Stomach (tissue), 4 donors: Measurements from ENCODE around the gene NIT2.

Source experiments
- POLR2A ChIP-seq, 4 donors: fragments of 450-650 bp; IDR thresholded peaks; one replicate each; pipeline ENCODE4 v1.6.1; 2016; ENCODE audit warnings: antibody characterized with exemption in 4 of 4, control low read depth in 2 of 4, mild to moderate bottlenecking in 1 of 4, moderate library complexity in 1 of 4
- POLR2AphosphoS5 ChIP-seq, 3 donors: sonication (generic); formaldehyde crosslinking; IDR thresholded peaks; one replicate each; pipeline ENCODE4 v1.6.1; 2016; ENCODE audit warnings: antibody characterized with exemption in 3 of 3
- TF ChIP-seq, protein P1 (sequence below), 7 experiments: fragments of 450-650 bp in 4 of 7; fragments of 200-600 bp in 3 of 7; sonication (generic) in 3 of 7; IDR thresholded peaks; one replicate each; pipeline ENCODE4 v1.5.1; 2016 to 2019; ENCODE audit warnings: antibody characterized with exemption in 7 of 7, control low read depth in 2 of 7, mild to moderate bottlenecking in 1 of 7

DNA sequence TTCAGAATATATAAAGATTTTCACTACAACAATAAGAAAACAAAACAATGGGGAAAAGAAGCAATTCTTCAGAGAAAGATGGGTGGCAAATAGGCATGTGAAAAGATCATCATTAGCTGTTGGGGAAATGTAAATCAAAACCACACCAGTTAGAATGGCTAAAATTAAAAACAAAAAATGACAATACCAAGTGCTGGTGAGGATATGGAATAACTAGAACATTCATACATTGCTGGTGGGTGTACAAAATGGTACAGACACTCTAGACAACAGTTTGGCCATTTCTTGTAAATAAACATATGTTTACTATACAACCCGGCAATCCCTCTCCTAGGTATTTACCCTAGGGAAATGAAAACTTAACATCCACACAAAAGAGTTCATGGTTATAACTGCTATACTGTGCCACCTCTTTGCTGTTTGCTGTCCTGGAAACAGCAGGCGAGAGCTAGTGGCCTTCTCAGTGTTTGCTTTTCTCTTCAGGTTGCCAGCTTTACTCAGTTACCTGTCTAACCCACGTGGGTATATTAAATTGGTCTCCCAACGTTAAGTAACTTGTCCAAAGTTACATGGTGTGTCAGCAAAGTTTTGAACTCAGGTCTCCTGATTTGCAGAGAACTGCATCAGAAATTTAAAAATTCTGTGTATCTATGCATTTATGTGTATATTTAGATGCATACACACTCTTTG lies 4.6 kb upstream of the NIT2 start:
- TF ChIP-seq, protein P1, sequence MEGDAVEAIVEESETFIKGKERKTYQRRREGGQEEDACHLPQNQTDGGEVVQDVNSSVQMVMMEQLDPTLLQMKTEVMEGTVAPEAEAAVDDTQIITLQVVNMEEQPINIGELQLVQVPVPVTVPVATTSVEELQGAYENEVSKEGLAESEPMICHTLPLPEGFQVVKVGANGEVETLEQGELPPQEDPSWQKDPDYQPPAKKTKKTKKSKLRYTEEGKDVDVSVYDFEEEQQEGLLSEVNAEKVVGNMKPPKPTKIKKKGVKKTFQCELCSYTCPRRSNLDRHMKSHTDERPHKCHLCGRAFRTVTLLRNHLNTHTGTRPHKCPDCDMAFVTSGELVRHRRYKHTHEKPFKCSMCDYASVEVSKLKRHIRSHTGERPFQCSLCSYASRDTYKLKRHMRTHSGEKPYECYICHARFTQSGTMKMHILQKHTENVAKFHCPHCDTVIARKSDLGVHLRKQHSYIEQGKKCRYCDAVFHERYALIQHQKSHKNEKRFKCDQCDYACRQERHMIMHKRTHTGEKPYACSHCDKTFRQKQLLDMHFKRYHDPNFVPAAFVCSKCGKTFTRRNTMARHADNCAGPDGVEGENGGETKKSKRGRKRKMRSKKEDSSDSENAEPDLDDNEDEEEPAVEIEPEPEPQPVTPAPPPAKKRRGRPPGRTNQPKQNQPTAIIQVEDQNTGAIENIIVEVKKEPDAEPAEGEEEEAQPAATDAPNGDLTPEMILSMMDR (IDR thresholded peaks at IDR 0.05), result no peak
- TF ChIP-seq POLR2AphosphoS5 (IDR thresholded peaks at IDR 0.05) (no peak), POLR2A (IDR thresholded peaks at IDR 0.05) (no peak)
